ENCODE data around the gene SEMA3D.

The SEMA3D gene

DNA sequence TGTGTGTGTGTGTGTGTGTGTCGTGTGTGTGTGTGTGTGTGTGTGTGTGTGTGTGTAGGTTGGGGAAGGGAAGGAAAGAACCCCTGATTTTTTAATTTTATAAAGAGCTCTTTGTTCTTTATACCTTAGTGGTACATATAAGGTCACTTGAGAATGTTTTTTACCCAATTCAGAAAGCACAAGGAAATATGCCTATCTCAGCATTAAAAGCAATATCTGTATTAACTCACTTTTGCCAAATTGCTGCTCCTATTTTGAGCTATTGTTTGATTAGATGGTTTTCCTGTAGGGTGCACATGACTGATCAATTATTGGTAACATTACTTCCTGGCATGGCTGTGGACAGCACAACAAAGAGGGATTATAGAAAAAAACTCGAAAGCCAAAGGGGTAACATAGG, 60.5 kb downstream of the SEMA3D start:
- DNase-seq (ENCODE audit: low read depth in 3 of 3) = no peak

DNA sequence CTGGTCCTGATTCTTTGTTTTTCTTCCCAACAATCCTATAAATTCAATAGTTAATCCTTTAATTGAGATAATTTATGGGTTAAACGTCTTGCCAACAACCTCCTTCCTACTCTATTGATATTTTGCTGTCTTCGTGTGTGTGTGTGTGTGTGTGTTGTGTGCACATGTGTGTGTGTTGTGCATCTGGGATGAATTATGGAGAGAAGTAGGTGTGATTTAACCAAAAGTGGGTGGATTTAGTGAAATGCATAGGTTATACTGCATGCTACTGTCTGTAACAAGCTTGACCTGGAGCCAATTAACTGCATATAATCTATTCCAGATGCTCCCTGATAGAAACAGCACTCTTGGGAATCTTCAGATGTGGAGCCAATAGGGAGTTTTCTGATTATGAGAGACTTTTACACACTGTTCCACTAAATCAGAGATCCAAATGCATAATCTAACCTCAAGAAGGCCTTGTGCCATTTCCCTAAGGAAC, 61.2 kb downstream of the SEMA3D start:
- DNase-seq (ENCODE audit: low read depth in 3 of 3) = no peak

DNA sequence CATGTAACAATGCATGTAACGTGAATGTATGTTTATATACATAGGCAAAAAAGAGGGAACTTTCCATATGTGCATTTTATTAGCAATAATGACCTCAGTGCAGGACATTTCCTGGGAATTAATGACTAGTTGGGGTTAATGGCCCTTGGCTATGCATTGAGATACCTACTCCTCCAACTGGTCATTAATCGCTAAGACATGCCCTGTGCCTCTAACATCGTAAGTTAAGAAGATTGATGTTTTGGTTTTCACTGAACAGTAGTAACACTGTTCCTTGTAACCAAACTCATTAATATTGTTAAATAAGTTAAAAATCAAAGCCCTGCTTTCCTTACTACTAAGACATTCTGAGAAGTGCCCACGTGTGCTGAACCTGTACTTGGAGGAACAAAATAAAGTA, 61.7 kb downstream of the SEMA3D start:
- DNase-seq (ENCODE audit: low read depth in 3 of 3) = no peak

DNA sequence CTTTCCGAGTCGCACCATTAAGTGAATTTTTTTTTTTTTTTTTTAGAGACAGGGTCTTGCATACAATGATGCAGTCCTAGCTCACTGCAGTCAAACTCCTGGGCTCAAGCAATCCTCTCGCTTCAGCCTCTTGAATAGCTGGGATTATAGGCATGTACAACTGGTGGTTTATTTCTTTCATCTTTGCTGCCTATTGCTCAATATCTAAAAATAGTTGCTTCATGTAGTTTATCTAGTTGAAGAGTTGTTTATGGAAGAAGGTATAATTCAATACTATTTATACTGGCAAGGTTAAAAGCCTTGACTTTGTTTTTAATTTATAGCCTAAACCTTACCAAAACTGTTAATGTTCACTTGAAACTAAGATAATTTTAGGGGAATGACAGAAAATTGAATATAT, 66.9 kb downstream of the SEMA3D start:
- no peak for DNase-seq (ENCODE audit: low read depth in 3 of 3)

DNA sequence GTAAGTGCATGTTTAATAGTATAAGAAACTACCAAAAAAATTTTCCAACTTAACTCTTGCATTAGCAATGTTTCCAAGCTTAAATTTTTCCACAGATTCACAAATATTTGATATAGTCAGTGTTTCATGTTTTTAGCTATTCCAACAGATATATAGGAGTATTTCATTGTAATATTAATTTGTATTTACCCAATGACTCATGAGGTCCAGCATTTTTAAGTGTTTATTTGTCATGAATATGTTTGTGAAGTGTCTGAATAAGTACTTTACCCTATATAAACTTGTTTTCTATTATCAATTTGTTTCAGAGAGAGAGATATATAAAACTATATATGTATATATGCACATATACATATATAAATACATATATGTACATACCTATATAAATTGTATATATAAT, 71.0 kb downstream of the SEMA3D start:
- no peak for DNase-seq (ENCODE audit: low read depth in 3 of 3)

DNA sequence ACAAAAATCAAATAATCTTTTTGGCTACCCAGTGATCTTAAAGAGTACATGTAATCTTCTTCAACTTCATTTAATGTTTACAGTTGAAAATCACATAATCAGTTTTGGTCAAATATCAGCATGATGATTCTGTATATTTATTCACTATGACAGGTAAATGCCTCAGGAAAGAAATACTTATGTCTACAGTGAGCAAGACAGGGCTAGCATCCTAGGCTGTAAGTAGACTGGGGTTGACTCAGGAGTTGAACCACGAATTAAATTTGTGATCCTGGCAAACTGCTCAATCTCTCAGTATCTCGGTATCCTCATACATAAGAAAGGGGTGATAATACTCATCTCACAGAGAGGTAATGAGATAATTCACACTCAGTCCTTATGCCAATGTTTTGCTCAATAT, 71.8 kb downstream of the SEMA3D start:
- DNase-seq (ENCODE audit: low read depth in 3 of 3) = no peak

DNA sequence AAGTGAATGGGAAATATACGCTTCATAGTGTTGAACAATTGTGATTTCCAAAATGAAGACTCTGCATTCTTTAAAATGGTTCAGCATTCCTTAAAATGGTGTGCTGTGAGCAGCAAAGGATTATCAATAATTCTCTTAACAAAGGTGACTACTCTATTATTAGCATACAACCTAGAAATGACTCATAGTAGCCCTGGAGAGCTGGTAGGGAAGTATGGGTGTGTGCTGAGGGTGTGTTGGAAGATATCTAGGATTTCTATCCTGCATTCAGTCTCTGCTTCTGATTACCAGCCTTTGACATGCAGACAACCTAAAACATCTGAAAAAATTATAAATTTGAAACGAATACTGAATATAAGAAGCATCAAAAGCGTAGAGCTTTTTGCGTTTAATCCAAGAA, 72.5 kb downstream of the SEMA3D start:
- no peak for DNase-seq (ENCODE audit: low read depth in 3 of 3)

DNA sequence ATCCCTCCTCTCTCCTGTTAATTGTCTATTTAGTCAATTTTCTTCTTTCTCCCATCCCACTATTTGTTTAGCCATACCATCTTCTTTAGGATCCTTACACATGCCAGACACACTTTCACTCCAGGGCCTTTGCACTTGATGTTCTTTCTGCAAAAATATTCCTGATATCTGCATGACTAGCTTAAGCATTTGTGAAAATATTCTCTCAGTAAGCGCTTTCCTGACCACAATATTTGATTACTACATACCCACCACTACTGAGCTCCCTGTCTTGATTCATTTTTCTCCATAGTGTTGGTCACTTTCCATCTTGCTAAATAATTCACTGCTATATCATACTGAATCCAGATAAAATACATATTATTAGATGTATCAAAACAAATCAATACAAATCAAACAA, 75.1 kb downstream of the SEMA3D start:
- DNase-seq (ENCODE audit: low read depth in 3 of 3) = no peak

DNA sequence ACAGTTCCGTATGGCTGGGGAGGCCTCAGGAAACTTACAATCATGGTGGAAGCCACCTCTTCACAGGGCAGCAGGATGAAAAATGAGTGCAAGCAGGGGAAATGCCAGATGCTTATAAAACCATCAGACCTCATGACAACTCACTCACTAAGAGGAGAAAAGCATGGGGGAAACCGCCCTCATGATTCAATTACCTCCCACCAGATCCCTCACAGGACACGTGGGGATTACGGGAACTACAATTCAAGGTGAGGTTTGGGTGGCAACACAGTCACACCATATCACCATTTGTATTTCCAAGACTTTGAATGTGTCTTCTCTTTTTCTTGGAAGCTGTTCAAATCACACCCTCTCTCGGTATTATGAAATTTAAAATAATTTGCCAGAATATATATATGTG, 80.1 kb downstream of the SEMA3D start:
- DNase-seq (ENCODE audit: low read depth in 3 of 3) = no peak

DNA sequence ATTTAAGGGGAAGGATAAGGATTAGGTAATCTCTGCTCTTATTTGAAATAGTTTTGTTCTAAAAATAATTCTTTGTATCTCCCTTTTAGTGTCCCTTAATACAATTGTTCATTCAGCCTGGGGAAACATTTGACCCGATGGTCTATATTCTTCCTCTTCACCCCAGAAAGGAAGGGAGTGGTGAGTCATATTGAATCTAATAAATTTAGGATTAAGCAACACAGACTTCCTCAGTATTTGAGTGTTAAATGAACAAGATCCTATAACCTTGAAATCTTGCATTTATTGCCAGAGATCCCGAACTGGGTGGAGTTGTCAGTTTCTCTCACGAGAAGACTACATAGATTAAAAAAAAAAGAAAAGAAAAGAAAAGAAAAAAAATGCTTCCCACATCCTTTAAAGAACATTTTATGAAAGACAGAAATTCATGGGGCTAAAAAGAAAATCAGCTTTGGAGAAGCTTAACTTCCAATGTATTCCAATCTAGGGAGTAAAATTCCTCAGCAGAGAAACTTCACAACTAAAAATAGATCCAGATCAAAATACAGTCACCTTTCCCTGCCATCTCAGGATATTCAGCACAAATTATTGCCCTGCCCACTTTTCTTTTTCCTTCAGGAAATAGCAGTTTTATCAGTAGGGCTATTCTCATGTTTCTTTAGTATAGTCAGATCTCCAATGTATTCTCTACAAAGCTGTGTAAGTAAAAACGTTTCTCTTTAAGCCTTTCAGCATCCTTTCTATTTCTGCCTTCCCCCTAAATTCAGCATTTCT, 82.2 kb downstream of the SEMA3D start:
- no peak for DNase-seq (ENCODE audit: low read depth in 3 of 3)

DNA sequence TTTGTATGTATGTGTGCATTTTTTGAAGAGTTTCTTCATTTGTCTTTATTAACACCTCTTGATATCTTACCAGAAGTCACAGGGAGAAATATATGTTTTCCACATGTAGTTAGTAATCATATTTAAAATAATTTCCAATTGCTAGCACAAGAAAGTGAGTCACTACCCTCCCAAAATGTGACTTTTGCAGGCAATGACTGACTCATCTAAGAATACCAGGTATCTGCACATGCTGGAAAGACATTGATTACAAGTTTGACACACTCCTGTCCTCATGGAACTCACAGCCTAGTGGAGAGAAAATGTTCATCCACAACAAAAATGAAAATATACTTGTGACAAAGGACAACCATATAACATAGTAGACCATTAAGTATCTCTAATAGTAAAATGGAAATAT, 82.9 kb downstream of the SEMA3D start:
- no peak for DNase-seq (ENCODE audit: low read depth in 3 of 3)

DNA sequence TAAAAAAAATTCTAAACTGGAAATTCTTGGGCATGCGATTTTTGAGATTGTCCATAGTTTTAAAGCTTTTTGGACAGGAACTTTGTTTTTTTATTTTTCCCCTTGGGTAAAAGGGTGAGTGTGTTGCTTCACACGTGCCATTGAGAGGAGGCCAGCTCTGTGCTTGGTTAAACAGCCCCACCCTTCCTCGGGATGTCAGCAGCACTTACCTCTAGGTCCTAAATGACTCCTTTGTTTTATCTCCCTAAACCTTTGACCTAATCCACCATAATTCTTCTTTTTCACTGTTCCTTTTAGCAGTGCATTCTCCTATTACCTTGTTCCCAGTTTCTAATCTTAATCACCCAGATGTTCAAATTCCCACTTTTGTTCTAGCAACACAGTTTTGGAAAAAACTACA, 83.5 kb downstream of the SEMA3D start:
- DNase-seq (ENCODE audit: low read depth in 3 of 3) = no peak

DNA sequence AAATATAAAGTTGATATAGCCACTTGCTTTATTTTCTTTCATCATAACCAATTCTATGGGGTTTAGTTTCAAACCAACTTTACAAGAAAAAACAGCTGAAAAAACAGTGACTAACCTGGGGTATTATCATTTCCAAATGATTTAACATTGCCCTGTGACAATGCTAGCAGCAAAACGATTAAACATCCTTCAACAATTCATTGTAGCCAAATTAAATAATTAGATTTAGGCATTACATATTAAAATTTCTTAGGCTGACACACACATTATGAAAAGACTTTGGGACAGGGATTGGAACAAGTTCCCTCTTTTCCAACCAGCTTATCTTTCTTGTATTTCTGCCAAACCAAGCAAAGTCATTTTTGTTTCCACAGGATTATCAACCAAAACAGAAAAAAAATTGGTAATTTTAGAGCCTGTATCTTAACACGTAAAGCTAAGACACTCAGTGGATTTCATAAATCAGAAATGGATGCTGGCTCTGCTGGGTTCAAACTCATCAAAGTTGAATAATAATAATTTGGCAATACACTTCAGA, 84.0 kb downstream of the SEMA3D start:
- DNase-seq (ENCODE audit: low read depth in 3 of 3) = no peak

DNA sequence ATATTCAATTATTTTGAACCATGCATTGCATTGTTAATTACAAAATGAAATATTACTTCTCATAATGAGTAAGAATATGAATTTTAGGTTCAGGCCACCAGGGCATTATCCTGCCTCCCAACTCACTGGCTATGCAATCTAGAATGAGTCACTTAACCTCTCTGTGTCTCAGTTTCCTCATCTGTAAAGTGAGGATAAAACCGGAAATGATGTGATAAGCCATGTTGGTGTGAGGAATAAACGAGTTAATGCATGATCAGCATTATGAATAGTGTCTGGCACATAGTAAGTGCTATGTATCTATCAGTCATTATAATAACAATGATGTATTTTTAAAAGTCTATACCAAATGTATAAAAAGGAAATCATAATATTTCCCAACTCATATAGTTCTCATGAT, 85.5 kb downstream of the SEMA3D start:
- no peak for DNase-seq (ENCODE audit: low read depth in 3 of 3)

DNA sequence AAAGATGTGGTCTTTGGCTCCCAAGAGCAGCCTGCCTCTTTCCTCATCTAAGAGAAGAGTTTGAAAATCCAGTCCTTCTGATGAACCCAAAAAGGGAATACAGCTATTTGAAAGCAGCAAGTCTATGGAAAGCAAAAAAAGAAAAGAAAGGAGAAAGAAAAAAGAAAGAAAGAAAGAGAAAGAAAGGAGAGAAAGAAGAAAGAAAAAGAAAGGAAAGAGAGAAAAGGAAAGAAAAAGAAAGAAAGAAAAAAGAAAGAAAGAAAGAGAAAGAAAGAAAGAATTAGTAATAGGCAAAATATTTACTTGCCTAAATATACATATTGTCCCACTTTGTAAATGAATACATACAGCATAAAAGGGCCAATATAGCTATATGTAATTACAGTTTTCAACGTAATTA, 89.0 kb downstream of the SEMA3D start:
- DNase-seq (ENCODE audit: low read depth in 3 of 3) = no peak

DNA sequence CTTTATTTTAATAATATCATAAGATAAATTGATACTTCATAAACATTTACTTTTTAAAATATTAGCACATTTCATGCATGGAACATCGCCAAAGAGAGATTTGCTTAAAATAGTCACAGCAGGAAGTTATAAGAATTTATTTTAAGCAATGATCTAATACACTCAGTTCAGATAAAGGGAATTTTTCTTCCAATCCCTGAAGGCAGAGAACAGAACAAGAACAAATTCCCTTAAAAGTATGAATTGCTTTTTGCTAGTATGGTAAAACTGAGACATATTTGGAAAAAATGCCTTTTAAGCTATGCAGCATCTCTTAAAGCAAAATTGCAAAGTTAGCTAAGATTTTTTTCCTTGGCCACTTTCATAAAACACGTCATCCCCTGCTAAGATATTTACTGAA, 91.0 kb downstream of the SEMA3D start:
- no peak for DNase-seq (ENCODE audit: low read depth in 3 of 3)

DNA sequence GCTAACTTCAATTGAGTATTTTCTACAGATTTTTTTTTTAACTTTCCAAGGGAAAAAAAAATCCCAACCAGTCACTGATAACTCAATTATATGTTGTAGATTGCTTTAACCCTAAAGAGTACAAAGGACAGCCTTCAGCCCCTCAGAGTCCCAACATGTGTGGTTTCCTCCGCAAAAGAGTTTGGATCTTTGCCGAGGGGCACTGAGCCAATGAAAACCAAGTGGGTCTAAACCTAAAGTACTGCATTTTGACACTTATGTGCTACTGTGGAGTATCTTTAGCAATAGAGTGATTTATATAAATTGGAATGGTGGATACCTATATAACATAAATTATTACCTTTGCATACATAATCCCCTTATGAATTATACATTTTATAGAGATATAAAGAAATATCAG, 91.5 kb downstream of the SEMA3D start:
- DNase-seq (ENCODE audit: low read depth in 3 of 3) = no peak

DNA sequence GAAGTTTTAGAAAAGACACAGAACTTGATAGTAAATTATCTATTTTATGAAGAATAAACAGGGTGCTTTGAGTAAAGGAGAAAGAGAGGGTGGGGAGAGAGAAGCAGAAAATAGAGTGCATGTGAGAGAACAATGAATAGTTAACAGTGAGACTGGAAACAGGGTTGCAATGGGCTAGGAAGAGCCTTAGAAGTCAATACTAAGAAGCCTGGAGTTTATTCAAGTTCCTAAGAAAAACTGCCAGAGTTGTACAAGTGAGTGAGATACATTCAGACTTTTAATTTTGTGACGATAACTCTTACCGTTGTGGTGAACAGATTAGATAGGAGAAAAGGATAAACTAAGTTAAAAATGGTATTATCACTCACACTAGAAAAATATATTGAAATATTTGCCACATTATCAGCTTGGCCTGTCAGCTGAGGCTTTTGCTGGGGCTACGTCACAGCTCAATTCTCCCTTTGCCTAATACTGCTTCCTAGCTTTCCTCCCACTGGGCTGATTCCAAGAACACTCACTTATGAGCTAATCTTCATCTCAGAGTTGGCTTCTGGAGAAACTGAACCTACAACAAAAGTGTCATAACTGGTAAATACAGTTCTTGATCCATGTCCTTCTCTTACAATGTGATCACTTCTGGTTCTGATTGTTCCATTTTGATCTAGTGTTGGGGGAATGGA, 92.7 kb downstream of the SEMA3D start:
- no peak for DNase-seq (ENCODE audit: low read depth in 3 of 3)

DNA sequence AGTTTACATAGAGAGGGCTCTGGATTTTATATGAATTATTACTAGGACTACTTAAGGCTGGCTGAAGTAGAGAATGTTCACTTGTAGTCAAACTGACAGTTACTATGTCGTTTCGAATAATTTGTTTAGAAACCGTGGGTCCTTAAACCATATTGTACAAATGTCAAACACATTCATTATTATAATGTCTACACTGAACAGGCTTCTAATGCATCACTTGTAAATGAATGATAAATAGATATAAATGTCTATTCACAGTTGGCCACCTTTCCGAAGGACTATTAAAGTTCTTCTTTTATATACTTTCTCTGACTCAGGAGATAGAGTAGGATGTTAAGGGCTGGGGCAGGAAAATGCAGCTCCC, 95.3 kb downstream of the SEMA3D start:
- DNase-seq (ENCODE audit: low read depth in 3 of 3) = no peak

DNA sequence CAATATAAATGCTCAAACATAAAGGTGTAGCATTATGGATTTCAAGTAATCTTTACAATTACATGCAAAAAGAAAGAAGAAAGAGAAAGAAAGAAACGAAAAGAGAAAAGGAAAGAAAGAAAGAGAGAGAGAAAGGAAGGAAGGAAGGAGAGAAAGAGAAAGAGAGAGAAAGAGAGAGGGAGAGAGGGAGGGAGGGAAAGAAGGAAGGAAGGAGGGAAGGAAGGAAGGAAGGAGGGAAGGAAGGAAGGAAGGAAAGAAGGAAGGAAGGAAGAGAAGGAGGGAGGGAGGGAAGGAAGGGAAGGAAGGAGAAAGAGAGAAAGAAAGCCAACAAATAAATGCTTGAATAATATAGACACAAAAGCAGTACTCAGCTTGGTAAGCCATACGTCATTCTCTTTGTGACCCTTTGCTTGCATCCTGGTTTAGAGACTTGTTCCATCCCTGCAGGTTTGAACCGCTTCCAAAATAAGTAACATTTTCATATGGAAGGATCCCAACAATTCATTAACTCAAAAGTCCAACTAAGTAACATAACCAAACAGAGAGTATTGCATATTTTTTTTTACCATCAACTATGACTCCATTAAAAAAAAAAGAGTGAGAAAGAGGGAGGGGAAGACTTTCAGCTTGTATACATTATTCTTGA, 95.8 kb downstream of the SEMA3D start:
- no peak for DNase-seq (ENCODE audit: low read depth in 3 of 3)

DNA sequence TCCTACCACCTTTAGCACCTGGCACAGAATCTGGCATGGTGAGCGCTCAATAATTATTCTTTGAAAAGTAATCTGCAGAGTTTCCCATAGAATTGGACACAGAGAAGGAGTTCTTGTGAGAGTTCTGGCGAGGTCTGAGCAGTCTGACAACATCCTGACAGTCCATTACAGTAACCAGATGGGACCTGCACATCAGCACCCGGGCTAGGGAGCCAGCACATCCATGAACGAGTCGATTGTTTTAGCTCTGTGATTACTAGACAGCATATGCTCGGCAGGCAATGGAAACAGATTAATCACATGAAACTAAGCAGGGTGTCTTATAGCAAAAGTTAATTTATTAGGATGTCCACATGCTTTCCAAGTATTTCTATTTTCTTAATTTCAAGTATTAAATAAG, 96.7 kb downstream of the SEMA3D start:
- DNase-seq (ENCODE audit: low read depth in 3 of 3) = no peak

DNA sequence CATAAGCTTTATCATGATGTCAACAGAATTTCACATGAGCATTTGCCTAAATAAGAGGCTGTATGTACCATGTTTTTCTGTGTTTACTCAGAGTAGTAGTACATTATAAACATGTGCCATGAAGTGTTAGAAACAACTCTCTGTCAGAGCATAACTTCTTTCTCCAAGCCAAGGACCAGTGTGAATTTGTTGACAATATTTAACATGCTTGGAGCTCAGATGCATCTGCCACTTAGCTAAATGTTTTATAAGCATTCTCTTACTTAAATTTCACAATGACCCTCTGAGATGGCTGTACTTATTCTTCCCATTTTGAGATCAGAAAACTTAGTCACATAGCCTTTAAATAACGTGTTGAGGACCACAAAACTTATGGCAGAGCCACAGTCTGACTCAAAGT, 105.0 kb downstream of the SEMA3D start:
- DNase-seq (ENCODE audit: low read depth in 3 of 3) = no peak

DNA sequence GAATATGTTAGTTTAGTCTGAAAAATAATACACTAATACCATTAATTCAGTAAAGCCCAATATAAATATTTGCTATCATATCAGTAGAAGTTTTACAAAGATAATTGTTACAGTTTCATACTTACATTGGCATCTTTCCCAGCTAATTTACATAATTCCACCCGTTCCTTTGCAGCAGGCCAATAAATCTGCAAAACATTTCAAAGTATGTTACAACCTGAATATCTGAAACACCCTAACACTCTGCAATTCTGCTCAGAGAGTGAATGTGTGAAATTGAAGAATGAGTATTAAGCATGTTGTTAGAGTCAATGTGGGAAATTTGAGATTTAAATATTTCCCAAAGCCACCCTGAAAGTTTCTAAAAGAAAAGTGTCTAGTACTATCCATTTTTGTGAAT, 105.5 kb downstream of the SEMA3D start:
- DNase-seq (ENCODE audit: low read depth in 3 of 3) = no peak

All from stimulated activated CD4-positive, alpha-beta T cell treated with anti-CD3 and anti-CD28 coated beads, TNF-alpha, amount 100 ng/mL, for 48 hours (primary cell).